Measurements from ENCODE around the gene PGAM2.

The PGAM2 gene

DNA sequence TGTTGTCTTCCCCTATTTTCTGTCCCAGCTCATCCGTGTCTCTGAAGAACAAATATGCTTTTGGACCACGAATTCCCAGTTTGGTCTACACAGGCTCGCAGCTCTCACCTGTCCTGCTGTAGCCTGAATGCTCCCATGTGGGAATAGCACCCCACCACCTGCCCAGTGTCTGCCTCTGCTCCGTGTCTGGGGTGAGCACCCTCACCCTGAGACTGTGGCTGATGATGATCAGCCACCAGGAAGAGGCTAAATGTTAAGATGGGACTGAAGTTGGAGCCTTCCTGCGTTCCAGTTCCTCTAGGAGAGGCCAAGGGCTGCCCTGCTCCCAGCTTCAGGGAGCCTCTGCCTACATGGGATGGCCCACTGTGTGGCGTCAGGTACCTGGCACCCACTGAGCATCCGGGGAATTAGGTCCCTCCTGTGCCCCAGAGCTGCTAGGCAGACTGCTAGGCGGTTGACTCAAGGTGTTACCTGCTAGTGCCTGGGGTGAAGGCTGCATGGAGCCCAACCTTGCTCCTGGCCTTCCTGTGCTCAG lies 3.7 kb downstream of the PGAM2 start:
- Histone ChIP-seq H3K4me1 (ENCODE audit: control insufficient read depth, insufficient read depth, low read length) (peaks cover 32% of the 10 kb centered on the region), H3K27me3 (ENCODE audit: control insufficient read depth, insufficient read depth, low read length) (no peaks in the 10 kb centered on the region), H3K9me3 (ENCODE audit: control insufficient read depth, insufficient read depth, low read depth, low read length) (no peaks in the 10 kb centered on the region), H3K27ac (ENCODE audit: low read depth, low read length) (no peak overlapping the region), H3K4me3 (ENCODE audit: low read depth, low read length) (no peak overlapping the region), H3K9ac (ENCODE audit: low read length) (no peak overlapping the region), H3K36me3 (ENCODE audit: control insufficient read depth, insufficient read depth, low read length) (peaks cover 59% of the 10 kb centered on the region)

DNA sequence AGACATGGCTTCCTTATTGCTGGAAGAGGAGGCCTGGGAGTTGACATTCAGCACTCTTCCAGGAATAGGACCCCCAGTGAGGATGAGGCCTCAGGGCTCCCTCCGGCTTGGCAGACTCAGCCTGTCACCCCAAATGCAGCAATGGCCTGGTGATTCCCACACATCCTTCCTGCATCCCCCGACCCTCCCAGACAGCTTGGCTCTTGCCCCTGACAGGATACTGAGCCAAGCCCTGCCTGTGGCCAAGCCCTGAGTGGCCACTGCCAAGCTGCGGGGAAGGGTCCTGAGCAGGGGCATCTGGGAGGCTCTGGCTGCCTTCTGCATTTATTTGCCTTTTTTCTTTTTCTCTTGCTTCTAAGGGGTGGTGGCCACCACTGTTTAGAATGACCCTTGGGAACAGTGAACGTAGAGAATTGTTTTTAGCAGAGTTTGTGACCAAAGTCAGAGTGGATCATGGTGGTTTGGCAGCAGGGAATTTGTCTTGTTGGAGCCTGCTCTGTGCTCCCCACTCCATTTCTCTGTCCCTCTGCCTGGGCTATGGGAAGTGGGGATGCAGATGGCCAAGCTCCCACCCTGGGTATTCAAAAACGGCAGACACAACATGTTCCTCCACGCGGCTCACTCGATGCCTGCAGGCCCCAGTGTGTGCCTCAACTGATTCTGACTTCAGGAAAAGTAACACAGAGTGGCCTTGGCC lies 4.3 kb downstream of the PGAM2 start:
- no peaks in the 10 kb centered on the region for H3K27me3 ChIP-seq (ENCODE audit: control insufficient read depth, insufficient read depth, low read length)
- no peaks in the 10 kb centered on the region for H3K9me3 ChIP-seq (ENCODE audit: control insufficient read depth, insufficient read depth, low read depth, low read length)
- H3K9ac ChIP-seq (ENCODE audit: low read length) = no peak overlapping the region
- H3K36me3 ChIP-seq (ENCODE audit: control insufficient read depth, insufficient read depth, low read length) = peaks cover 65% of the 10 kb centered on the region
- H3K27ac ChIP-seq (ENCODE audit: low read depth, low read length) = no peak overlapping the region
- H3K4me1 ChIP-seq (ENCODE audit: control insufficient read depth, insufficient read depth, low read length) = peaks cover 27% of the 10 kb centered on the region
- no peak overlapping the region for H3K4me3 ChIP-seq (ENCODE audit: low read depth, low read length)

DNA sequence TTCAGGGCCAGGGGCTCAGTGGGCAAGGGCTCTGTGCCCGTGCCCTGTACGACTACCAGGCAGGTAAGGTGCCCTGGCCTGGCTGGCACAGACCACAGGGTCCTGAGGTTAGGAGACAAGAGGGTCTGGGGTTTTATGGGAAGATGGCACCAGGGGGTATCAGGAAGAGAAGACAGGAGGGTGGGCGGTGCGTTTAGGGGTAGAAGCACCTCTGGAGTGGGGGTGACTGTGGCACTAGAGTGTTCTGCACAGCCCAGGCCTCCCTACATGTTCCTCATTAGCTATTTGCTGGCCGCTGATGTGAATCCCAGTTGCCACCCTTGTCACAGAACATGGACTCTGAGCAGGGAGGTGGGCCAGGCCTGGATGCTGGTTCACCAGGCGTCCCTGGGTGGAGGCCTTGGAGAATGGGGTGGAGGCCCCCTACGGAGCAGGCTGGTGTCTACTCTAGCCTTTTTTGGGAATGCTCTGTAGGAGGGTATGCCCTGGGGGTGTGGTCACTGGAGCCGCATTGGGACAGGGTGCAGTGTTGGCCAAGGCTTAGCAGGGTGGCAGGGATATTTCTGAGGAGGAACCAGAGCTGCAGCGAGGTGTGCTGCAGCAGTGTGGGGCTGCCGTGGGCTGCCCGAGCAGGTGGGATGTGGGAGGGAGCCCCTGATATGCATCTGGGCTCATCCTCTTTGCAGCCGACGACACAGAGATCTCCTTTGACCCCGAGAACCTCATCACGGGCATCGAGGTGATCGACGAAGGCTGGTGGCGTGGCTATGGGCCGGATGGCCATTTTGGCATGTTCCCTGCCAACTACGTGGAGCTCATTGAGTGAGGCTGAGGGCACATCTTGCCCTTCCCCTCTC lies 5.0 kb downstream of the PGAM2 start:
- no peaks in the 10 kb centered on the region for H3K27me3 ChIP-seq (ENCODE audit: control insufficient read depth, insufficient read depth, low read length)
- H3K36me3 ChIP-seq (ENCODE audit: control insufficient read depth, insufficient read depth, low read length) = peaks cover 67% of the 10 kb centered on the region
- H3K4me1 ChIP-seq (ENCODE audit: control insufficient read depth, insufficient read depth, low read length) = peaks cover 19% of the 10 kb centered on the region
- no peak overlapping the region for H3K9ac ChIP-seq (ENCODE audit: low read length)
- H3K27ac ChIP-seq (ENCODE audit: low read depth, low read length) = no peak overlapping the region
- H3K4me3 ChIP-seq (ENCODE audit: low read depth, low read length) = no peak overlapping the region
- no peaks in the 10 kb centered on the region for H3K9me3 ChIP-seq (ENCODE audit: control insufficient read depth, insufficient read depth, low read depth, low read length)

DNA sequence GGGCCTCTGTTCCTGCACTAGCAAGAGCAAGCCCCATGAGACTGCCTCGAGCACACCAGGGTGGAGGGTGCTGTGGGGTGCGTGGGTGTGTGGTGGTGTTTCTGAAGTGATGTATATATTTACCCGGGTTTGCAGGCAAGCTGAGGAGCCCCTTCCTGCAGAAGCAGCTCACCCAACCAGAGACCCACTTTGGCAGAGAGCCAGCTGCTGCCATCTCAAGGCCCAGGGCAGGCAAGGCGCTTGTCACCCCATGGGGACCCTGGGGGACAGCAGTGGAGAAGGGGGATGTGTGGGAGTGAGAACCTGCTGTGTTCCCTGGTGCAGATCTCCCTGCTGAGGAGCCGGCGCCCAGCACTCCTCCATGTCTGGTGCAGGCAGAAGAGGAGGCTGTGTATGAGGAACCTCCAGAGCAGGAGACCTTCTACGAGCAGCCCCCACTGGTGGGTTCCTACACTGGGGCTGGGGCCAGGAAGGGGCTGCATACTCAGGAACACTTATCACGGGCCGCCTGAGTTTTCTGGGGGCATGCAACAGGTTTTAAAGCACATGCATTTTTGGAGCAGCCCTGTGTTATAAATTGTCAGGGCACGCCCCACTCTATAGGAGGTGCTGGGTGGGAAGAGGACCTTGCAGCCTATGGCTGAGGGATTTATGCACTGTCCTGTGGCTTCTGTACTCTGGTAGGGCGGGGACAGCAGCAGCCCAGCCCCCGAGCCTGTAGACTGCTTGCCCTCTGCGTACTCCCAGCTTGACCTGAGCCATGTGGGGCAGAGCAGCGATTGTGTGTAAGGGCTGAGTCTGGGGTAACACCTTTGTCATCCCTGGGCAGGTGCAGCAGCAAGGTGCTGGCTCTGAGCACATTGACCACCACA lies 5.9 kb downstream of the PGAM2 start:
- Histone ChIP-seq H3K4me1 (ENCODE audit: control insufficient read depth, insufficient read depth, low read length) (peaks cover 11% of the 10 kb centered on the region), H3K27ac (ENCODE audit: low read depth, low read length) (no peak overlapping the region), H3K9ac (ENCODE audit: low read length) (no peak overlapping the region), H3K9me3 (ENCODE audit: control insufficient read depth, insufficient read depth, low read depth, low read length) (no peaks in the 10 kb centered on the region), H3K27me3 (ENCODE audit: control insufficient read depth, insufficient read depth, low read length) (no peaks in the 10 kb centered on the region), H3K36me3 (ENCODE audit: control insufficient read depth, insufficient read depth, low read length) (peaks cover 72% of the 10 kb centered on the region), H3K4me3 (ENCODE audit: low read depth, low read length) (no peak overlapping the region)

- peaks cover 75% of the 10 kb centered on the region for H3K36me3 ChIP-seq (ENCODE audit: control insufficient read depth, insufficient read depth, low read length)
- H3K9ac ChIP-seq (ENCODE audit: low read length) = no peak overlapping the region
- H3K4me1 ChIP-seq (ENCODE audit: control insufficient read depth, insufficient read depth, low read length) = peaks cover 4% of the 10 kb centered on the region
- H3K4me3 ChIP-seq (ENCODE audit: low read depth, low read length) = no peak overlapping the region
- no peaks in the 10 kb centered on the region for H3K27me3 ChIP-seq (ENCODE audit: control insufficient read depth, insufficient read depth, low read length)
- H3K27ac ChIP-seq (ENCODE audit: low read depth, low read length) = no peak overlapping the region
- no peaks in the 10 kb centered on the region for H3K9me3 ChIP-seq (ENCODE audit: control insufficient read depth, insufficient read depth, low read depth, low read length)
Measured at GRCh38 chr7:44058759-44059218, 6.6 kb downstream of the PGAM2 start.

DNA sequence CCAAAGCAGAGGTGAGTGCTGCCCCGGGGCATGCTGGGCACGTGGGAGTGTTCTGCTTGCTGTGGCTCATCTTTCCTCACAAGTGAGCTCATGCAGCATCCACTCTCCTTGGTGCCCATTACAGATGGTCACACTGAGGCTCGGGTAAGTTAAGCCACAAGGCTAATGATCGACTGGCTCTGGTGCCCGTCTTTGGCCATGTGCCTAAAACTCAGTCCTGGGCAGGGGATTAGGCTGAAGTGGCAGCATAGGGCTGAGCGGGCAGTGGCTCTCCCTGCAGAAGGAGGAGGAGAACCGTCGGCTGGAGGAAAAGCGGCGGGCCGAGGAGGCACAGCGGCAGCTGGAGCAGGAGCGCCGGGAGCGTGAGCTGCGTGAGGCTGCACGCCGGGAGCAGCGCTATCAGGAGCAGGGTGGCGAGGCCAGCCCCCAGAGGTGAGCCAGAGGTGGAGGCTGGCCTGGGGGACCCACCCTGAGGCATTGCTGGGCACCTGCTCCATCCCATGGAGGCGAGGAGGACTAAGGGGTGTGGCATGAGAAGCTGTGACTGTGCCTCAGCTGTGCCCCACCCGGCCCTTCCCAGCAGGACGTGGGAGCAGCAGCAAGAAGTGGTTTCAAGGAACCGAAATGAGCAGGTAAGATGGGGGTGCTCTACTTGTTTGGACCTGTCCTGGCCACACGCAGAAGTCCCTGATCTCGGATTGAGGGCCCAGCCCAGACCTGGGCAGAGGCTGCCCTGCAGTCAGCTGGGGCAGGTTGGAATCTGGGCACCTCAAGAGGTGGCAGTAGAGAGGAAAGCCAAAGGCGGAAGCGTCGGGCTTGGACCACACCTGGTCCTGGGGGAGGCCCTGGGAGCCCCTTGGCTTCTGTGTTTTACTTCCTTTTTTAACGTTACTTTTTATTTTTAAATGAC lies 7.3 kb downstream of the PGAM2 start:
- Histone ChIP-seq H3K9me3 (ENCODE audit: control insufficient read depth, insufficient read depth, low read depth, low read length) (no peaks in the 10 kb centered on the region), H3K9ac (ENCODE audit: low read length) (no peak overlapping the region), H3K27me3 (ENCODE audit: control insufficient read depth, insufficient read depth, low read length) (no peaks in the 10 kb centered on the region), H3K36me3 (ENCODE audit: control insufficient read depth, insufficient read depth, low read length) (peaks cover 79% of the 10 kb centered on the region), H3K4me3 (ENCODE audit: low read depth, low read length) (no peak overlapping the region), H3K27ac (ENCODE audit: low read depth, low read length) (no peak overlapping the region), H3K4me1 (ENCODE audit: control insufficient read depth, insufficient read depth, low read length) (no peaks in the 10 kb centered on the region)

DNA sequence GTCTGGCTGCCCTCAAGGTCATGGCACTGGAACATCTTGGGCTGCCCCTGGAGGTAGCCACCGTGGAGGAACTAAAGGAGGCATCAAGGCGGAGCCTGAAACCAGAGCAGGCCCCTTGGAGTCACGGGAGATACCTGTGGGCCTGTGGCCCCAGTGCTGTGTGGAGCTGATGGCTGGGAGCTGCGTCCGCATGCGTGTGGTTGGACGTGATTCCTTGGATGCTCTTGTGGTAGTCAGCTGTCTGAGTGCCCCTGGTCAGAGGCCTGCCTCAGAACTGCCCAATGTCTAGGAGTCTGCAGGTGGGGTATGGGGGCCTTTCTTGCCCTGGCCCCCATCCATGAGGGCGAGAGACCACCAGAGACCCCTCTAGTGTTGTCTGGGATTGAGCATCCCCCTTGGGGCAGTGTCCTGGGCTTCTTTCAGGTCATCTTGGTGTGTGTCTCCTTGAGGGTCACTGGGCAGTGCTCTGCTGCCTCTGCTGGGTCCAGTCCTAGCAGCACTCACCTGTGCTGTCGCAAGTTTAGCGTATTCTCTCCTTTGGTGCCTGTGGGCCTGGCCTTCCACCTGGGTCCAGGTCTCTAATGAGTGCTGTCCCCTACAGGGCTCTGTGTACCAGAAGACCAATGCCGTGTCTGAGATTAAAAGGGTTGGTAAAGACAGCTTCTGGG lies 8.1 kb downstream of the PGAM2 start:
- H3K4me3 ChIP-seq (ENCODE audit: low read depth, low read length) = no peak overlapping the region
- no peak overlapping the region for H3K27ac ChIP-seq (ENCODE audit: low read depth, low read length)
- H3K9me3 ChIP-seq (ENCODE audit: control insufficient read depth, insufficient read depth, low read depth, low read length) = no peaks in the 10 kb centered on the region
- no peak overlapping the region for H3K9ac ChIP-seq (ENCODE audit: low read length)
- H3K4me1 ChIP-seq (ENCODE audit: control insufficient read depth, insufficient read depth, low read length) = no peaks in the 10 kb centered on the region
- no peaks in the 10 kb centered on the region for H3K27me3 ChIP-seq (ENCODE audit: control insufficient read depth, insufficient read depth, low read length)
- H3K36me3 ChIP-seq (ENCODE audit: control insufficient read depth, insufficient read depth, low read length) = peaks cover 82% of the 10 kb centered on the region

DNA sequence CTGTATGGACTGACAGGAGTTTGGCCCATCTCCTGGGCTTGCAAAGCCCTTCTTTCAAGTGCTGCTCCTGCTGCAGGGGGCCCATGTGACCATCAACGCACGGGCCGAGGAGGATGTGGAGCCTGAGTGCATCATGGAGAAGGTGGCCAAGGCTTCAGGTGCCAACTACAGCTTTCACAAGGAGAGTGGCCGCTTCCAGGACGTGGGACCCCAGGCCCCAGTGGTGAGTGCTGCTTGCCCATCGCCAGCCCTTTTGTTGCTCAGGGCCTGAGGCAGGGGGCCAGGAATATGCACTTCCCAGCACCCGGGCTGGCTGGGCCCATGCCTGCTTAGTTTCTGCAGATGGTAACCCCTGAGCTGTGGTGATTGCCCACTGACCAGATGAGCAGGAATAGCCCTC lies 8.7 kb downstream of the PGAM2 start:
- Histone ChIP-seq H3K9ac (ENCODE audit: low read length) (no peak overlapping the region), H3K36me3 (ENCODE audit: control insufficient read depth, insufficient read depth, low read length) (peaks cover 80% of the 10 kb centered on the region), H3K4me1 (ENCODE audit: control insufficient read depth, insufficient read depth, low read length) (no peaks in the 10 kb centered on the region)

GRCh38 chr7:44052771-44053365 lies 12.5 kb downstream of the PGAM2 start:
- Histone ChIP-seq H3K27ac (ENCODE audit: low read depth, low read length) (no peak overlapping the region), H3K27me3 (ENCODE audit: control insufficient read depth, insufficient read depth, low read length) (no peaks in the 10 kb centered on the region), H3K9me3 (ENCODE audit: control insufficient read depth, insufficient read depth, low read depth, low read length) (no peaks in the 10 kb centered on the region), H3K4me3 (ENCODE audit: low read depth, low read length) (no peak overlapping the region), H3K36me3 (ENCODE audit: control insufficient read depth, insufficient read depth, low read length) (peaks cover 64% of the 10 kb centered on the region), H3K9ac (ENCODE audit: low read length) (no peak overlapping the region), H3K4me1 (ENCODE audit: control insufficient read depth, insufficient read depth, low read length) (no peaks in the 10 kb centered on the region)

More for the DNA sequence above, 8.7 kb downstream of the PGAM2 start:
- no peaks in the 10 kb centered on the region for H3K9me3 ChIP-seq (ENCODE audit: control insufficient read depth, insufficient read depth, low read depth, low read length)
- no peak overlapping the region for H3K4me3 ChIP-seq (ENCODE audit: low read depth, low read length)
- no peaks in the 10 kb centered on the region for H3K27me3 ChIP-seq (ENCODE audit: control insufficient read depth, insufficient read depth, low read length)
- H3K27ac ChIP-seq (ENCODE audit: low read depth, low read length) = no peak overlapping the region
